Measurements from ENCODE around the gene NSG1. TPM values are rescaled to one million over a fixed set of nuclear protein-coding genes. Genes with fewer than 3 reads are reported as not detected.

The NSG1 gene
- total and polyA plus RNA-seq, 2 of the 4 experiments (the other 2 are of a cell fraction): 0.72 to 1.6 TPM

- no peak overlapping the region for H3K56ac ChIP-seq (ENCODE audit: extremely low read depth, insufficient read depth, low read length)
- H2BK15ac ChIP-seq (ENCODE audit: low read depth, low read length): no peak overlapping the region
- no TSS peak for BruUV-seq (replicated peaks)
- H4K91ac ChIP-seq (ENCODE audit: insufficient read depth, low read depth, low read length): no peak overlapping the region
- H4K5ac ChIP-seq (ENCODE audit: low read depth, low read length): no peak overlapping the region
- peak overlapping the region; percentile 56 for H2AFZ ChIP-seq (replicated peaks; ENCODE audit: low read length, poor library complexity)
- H3K27me3 ChIP-seq (ENCODE audit: control insufficient read depth, insufficient read depth, low read length): peaks cover 59% of the 10 kb centered on the region
- H3K9me1 ChIP-seq (ENCODE audit: insufficient read depth, low read length): no peaks in the 10 kb centered on the region
- H3K14ac ChIP-seq (replicated peaks; ENCODE audit: low read depth, low read length): no peak overlapping the region
- H3K9ac ChIP-seq (ENCODE audit: low read depth, low read length): no peak overlapping the region
- intact Hi-C loops (cut with micrococcal nuclease): no loop called here
- dilution Hi-C loops (cut with HindIII; ENCODE audit: low sequenced_read_pairs, unreplicated experiment): no loop called here
- H3K18ac ChIP-seq (ENCODE audit: low read depth, low read length): no peak overlapping the region
- H3K4me1 ChIP-seq (ENCODE audit: control insufficient read depth, insufficient read depth, low read length): no peaks in the 10 kb centered on the region
- no peak overlapping the region for H3K23ac ChIP-seq (ENCODE audit: low read depth, low read length)
- POLR2A ChIA-PET (ENCODE audit: unreplicated experiment): no interaction called here
- peaks cover 5% of the 10 kb centered on the region; the same call in 1 of the 2 replicates for H3K9me3 ChIP-seq (ENCODE audit: control insufficient read depth, insufficient read depth, low read length)
- no peak overlapping the region for H2AK9ac ChIP-seq (replicated peaks; ENCODE audit: low read depth, low read length, poor library complexity)
- no peak overlapping the region for H3K27ac ChIP-seq (ENCODE audit: insufficient read depth, low read length)
- no peak overlapping the region for H2BK120ac ChIP-seq (ENCODE audit: low read depth, low read length)
- no peak overlapping the region for H3K4ac ChIP-seq (ENCODE audit: low read depth, low read length)
- DNase-seq: no peak
- CTCF ChIA-PET: interaction anchor here (1.1 kb wide), 1 partner anchor 18 kb away, joined by 3 read pairs; no protein-coding TSS in a partner anchor
- H3K79me1 ChIP-seq (ENCODE audit: low read depth in 1 of 2, low read length in 2 of 2): no peaks in the 10 kb centered on the region
- no peak overlapping the region for H2BK20ac ChIP-seq (ENCODE audit: low read depth, low read length)
- H4K8ac ChIP-seq (ENCODE audit: low read depth in 2 of 2, low read length in 2 of 2): no peak overlapping the region
- no peak overlapping the region for H3K4me2 ChIP-seq (ENCODE audit: low read depth, low read length)
- no peak for ATAC-seq (ENCODE audit: low read depth)
- H2AK5ac ChIP-seq (ENCODE audit: low read depth, low read length): no peak overlapping the region
- no peaks in the 10 kb centered on the region for H4K20me1 ChIP-seq (ENCODE audit: insufficient read depth, low read length)
- H2BK5ac ChIP-seq (ENCODE audit: low read depth, low read length, poor library complexity, severe bottlenecking): no peak overlapping the region
- TF ChIP-seq FOS (IDR thresholded peaks at IDR 0.05; ENCODE audit: low read depth, low read length) (no peak), SMC3 (IDR thresholded peaks at IDR 0.05; ENCODE audit: low read depth, low read length) (no peak), POLR2A (IDR thresholded peaks at IDR 0.05; ENCODE audit: low read depth, low read length) (no peak), RAD21 (IDR thresholded peaks at IDR 0.05; ENCODE audit: low read length) (no peak), CEBPB (IDR thresholded peaks at IDR 0.05; ENCODE audit: low read depth, low read length) (no peak), ELK1 (IDR thresholded peaks at IDR 0.05; ENCODE audit: borderline replicate concordance, low read depth, low read length) (no peak), BHLHE40 (IDR thresholded peaks at IDR 0.05; ENCODE audit: low read depth, low read length) (no peak), MAFK (IDR thresholded peaks at IDR 0.05; ENCODE audit: low read depth, low read length) (no peak), MAZ (IDR thresholded peaks at IDR 0.05; ENCODE audit: borderline replicate concordance, low read depth, low read length) (no peak), NFE2L2 (IDR thresholded peaks at IDR 0.05; ENCODE audit: low read depth, low read length) (no peak), RCOR1 (IDR thresholded peaks at IDR 0.05; ENCODE audit: insufficient replicate concordance, low read length) (no peak), RFX5 (IDR thresholded peaks at IDR 0.05; ENCODE audit: low read depth, low read length) (no peak), USF2 (IDR thresholded peaks at IDR 0.05; ENCODE audit: low read depth, low read length) (no peak), MXI1 (IDR thresholded peaks at IDR 0.05; ENCODE audit: borderline replicate concordance, low read depth, low read length) (no peak), CHD1 (IDR thresholded peaks at IDR 0.05; ENCODE audit: low read depth, low read length) (no peak), CTCF (conservative IDR thresholded peaks at IDR 0.05; ENCODE audit: low read depth, low read length) (no peak)
- no peaks in the 10 kb centered on the region for H3K36me3 ChIP-seq (ENCODE audit: control insufficient read depth, insufficient read depth, low read length)
- no peak overlapping the region for H3K4me3 ChIP-seq (ENCODE audit: insufficient read depth, low read depth, low read length)
- 94% methylated on average over 7 of the region's 12 CpGs; no CpG with 5 or more reads in 1 of the 2 experiments for WGBS, 2 experiments (ENCODE audit: extremely low coverage in 2 of 2, insufficient read length in 1 of 2)
- in situ Hi-C loops (cut with MboI; ENCODE audit: low sequenced_read_pairs): no loop called here
Measured at GRCh38 chr4:4377191-4377590, 9.7 kb upstream of the NSG1 start.
